IMR-90 (cell line): ENCODE data around the gene RAB37. TPM values are rescaled to one million over a fixed set of nuclear protein-coding genes. Genes with fewer than 3 reads are reported as not detected.

Experiments
- ATAC-seq: fragments of 200-7000 bp; cut with Tn5 transposase; 2 replicates; pipeline ENCODE4 v1.9.1; 2020; ENCODE audit warnings: low read depth, mild to moderate bottlenecking, moderate library complexity
- BruUV-seq: library from RNA; stranded (reverse); fragments of 400-500 nt; replicated peaks from 2 replicates; lab custom pipeline; 2021; lab: Mats Ljungman, UMichigan
- CTCF ChIA-PET: fragments of 300-600 bp; formaldehyde crosslinking; extraction: SDS; loops from one replicate; lab custom pipeline; 2021; ENCODE audit warnings: antibody characterized with exemption; lab: Yijun Ruan, JAX
- POLR2A ChIA-PET: fragments of 300-600 bp; sonication (Branson Sonifier 250); formaldehyde crosslinking; loops from one replicate; lab custom pipeline; 2022; ENCODE audit warnings: antibody characterized with exemption; ENCODE audit not compliant: unreplicated experiment; lab: Charles Lee
- DNase-seq: peaks from one replicate; pipeline ENCODE4 v3.0.0; 2013
- H2AFZ ChIP-seq: replicated peaks from 2 replicates; pipeline ENCODE3; 2013; ENCODE audit warnings: low read length, mild to moderate bottlenecking; ENCODE audit not compliant: poor library complexity
- H2AK5ac ChIP-seq: 2 replicates; pipeline ENCODE4 v1.6.1; 2013; ENCODE audit warnings: low read depth, low read length, inconsistent platforms
- H2AK9ac ChIP-seq: replicated peaks from 2 replicates; pipeline ENCODE3; 2013; ENCODE audit warnings: mild to moderate bottlenecking, low read depth, low read length, moderate library complexity; ENCODE audit not compliant: poor library complexity
- H2BK120ac ChIP-seq: 2 replicates; pipeline ENCODE4 v1.6.1; 2013; ENCODE audit warnings: low read depth, low read length, inconsistent platforms
- H2BK15ac ChIP-seq: 3 replicates; pipeline ENCODE4 v1.6.1; 2013; ENCODE audit warnings: low read depth, low read length, inconsistent platforms
- H2BK20ac ChIP-seq: 2 replicates; pipeline ENCODE4 v1.6.1; 2013; ENCODE audit warnings: low read depth, mild to moderate bottlenecking, inconsistent platforms, low read length, moderate library complexity
- H2BK5ac ChIP-seq: 2 replicates; pipeline ENCODE4 v1.6.1; 2013; ENCODE audit warnings: mild to moderate bottlenecking, low read depth, low read length, inconsistent platforms; ENCODE audit not compliant: poor library complexity, severe bottlenecking
- H3K14ac ChIP-seq: replicated peaks from 2 replicates; pipeline ENCODE4 v1.6.1; 2013; ENCODE audit warnings: low read depth, low read length, inconsistent platforms
- H3K18ac ChIP-seq: 2 replicates; pipeline ENCODE4 v1.6.1; 2013; ENCODE audit warnings: low read depth, low read length, control low read depth
- H3K23ac ChIP-seq: 2 replicates; pipeline ENCODE4 v1.6.1; 2013; ENCODE audit warnings: low read depth, low read length, inconsistent platforms
- H3K27ac ChIP-seq: 2 replicates; pipeline ENCODE4 v1.5.1; 2013; ENCODE audit warnings: mild to moderate bottlenecking, control low read depth, low read length; ENCODE audit not compliant: insufficient read depth
- H3K27me3 ChIP-seq: 2 replicates; pipeline ENCODE4 v1.6.1; 2013; ENCODE audit warnings: low read length; ENCODE audit not compliant: control insufficient read depth, insufficient read depth
- H3K36me3 ChIP-seq: 2 replicates; pipeline ENCODE4 v1.6.1; 2013; ENCODE audit warnings: low read length, mixed read lengths; ENCODE audit not compliant: control insufficient read depth, insufficient read depth
- H3K4ac ChIP-seq: 2 replicates; pipeline ENCODE4 v1.6.1; 2013; ENCODE audit warnings: low read depth, low read length, inconsistent platforms
- H3K4me1 ChIP-seq: 2 replicates; pipeline ENCODE4 v1.6.1; 2013; ENCODE audit warnings: low read length, mixed read lengths; ENCODE audit not compliant: control insufficient read depth, insufficient read depth
- H3K4me2 ChIP-seq: 2 replicates; pipeline ENCODE4 v1.6.1; 2013; ENCODE audit warnings: low read depth, mild to moderate bottlenecking, control low read depth, low read length, moderate library complexity
- H3K4me3 ChIP-seq: 2 replicates; pipeline ENCODE4 v1.5.1; 2013; ENCODE audit warnings: low read depth, mild to moderate bottlenecking, control low read depth, low read length, moderate library complexity; ENCODE audit not compliant: insufficient read depth
- H3K56ac ChIP-seq: 2 replicates; pipeline ENCODE4 v1.6.1; 2013; ENCODE audit warnings: low read length, inconsistent platforms; ENCODE audit not compliant: insufficient read depth; ENCODE audit errors: extremely low read depth
- H3K79me1 ChIP-seq, 2 experiments: 2 replicates each; pipeline ENCODE4 v1.6.1; 2013; ENCODE audit warnings: low read length in 2 of 2, inconsistent platforms in 1 of 2, low read depth in 1 of 2
- H3K9ac ChIP-seq: 2 replicates; pipeline ENCODE4 v1.6.1; 2013; ENCODE audit warnings: low read depth, low read length, control low read depth
- H3K9me1 ChIP-seq: 2 replicates; pipeline ENCODE4 v1.6.1; 2013; ENCODE audit warnings: low read length, inconsistent platforms; ENCODE audit not compliant: insufficient read depth
- H3K9me3 ChIP-seq: 2 replicates; pipeline ENCODE4 v1.6.1; 2013; ENCODE audit warnings: low read length; ENCODE audit not compliant: control insufficient read depth, insufficient read depth
- H4K20me1 ChIP-seq: 2 replicates; pipeline ENCODE4 v1.6.1; 2013; ENCODE audit warnings: low read length, inconsistent platforms; ENCODE audit not compliant: insufficient read depth
- H4K5ac ChIP-seq: 2 replicates; pipeline ENCODE4 v1.6.1; 2013; ENCODE audit warnings: mild to moderate bottlenecking, low read depth, low read length, control low read depth
- H4K8ac ChIP-seq, 2 experiments: 2 replicates each; pipeline ENCODE4 v1.6.1; 2013; ENCODE audit warnings: low read depth in 2 of 2, low read length in 2 of 2, control low read depth in 1 of 2, inconsistent platforms in 1 of 2
- H4K91ac ChIP-seq: 2 replicates; pipeline ENCODE4 v1.6.1; 2013; ENCODE audit warnings: low read depth, low read length, inconsistent platforms; ENCODE audit not compliant: insufficient read depth
- BHLHE40 ChIP-seq: fragments of 150-350 bp; IDR thresholded peaks from 2 replicates; pipeline ENCODE4 v1.6.1; 2016; ENCODE audit warnings: mild to moderate bottlenecking, low read depth, low read length
- CEBPB ChIP-seq: IDR thresholded peaks from 2 replicates; pipeline ENCODE4 v1.6.1; 2012; ENCODE audit warnings: low read depth, low read length, improper control_type of control experiment
- CHD1 ChIP-seq: IDR thresholded peaks from 2 replicates; pipeline ENCODE4 v1.6.1; 2012; ENCODE audit warnings: low read depth, low read length, improper control_type of control experiment
- FOS ChIP-seq: fragments of 150-350 bp; IDR thresholded peaks from 2 replicates; pipeline ENCODE4 v1.6.1; 2016; ENCODE audit warnings: low read depth, low read length
- MAFK ChIP-seq: IDR thresholded peaks from 2 replicates; pipeline ENCODE4 v1.6.1; 2012; ENCODE audit warnings: low read depth, low read length, improper control_type of control experiment
- MAZ ChIP-seq: IDR thresholded peaks from 2 replicates; pipeline ENCODE4 v1.6.1; 2012; ENCODE audit warnings: low read depth, mild to moderate bottlenecking, low read length, improper control_type of control experiment, moderate library complexity, borderline replicate concordance
- MXI1 ChIP-seq: IDR thresholded peaks from 2 replicates; pipeline ENCODE4 v1.6.1; 2012; ENCODE audit warnings: low read depth, mild to moderate bottlenecking, low read length, moderate library complexity, borderline replicate concordance
- NFE2L2 ChIP-seq: fragments of 150-350 bp; IDR thresholded peaks from 2 replicates; pipeline ENCODE4 v1.6.1; 2016; ENCODE audit warnings: low read depth, mild to moderate bottlenecking, low read length
- POLR2A ChIP-seq: IDR thresholded peaks from 2 replicates; pipeline ENCODE4 v1.6.1; 2012; ENCODE audit warnings: mild to moderate bottlenecking, low read depth, low read length
- RAD21 ChIP-seq: IDR thresholded peaks from 2 replicates; pipeline ENCODE4 v1.6.1; 2012; ENCODE audit warnings: low read length, improper control_type of control experiment
- RCOR1 ChIP-seq: IDR thresholded peaks from 2 replicates; pipeline ENCODE4 v1.6.1; 2012; ENCODE audit warnings: mild to moderate bottlenecking, low read length, improper control_type of control experiment; ENCODE audit not compliant: insufficient replicate concordance
- RFX5 ChIP-seq: IDR thresholded peaks from 2 replicates; pipeline ENCODE4 v1.8.0; 2012; ENCODE audit warnings: low read depth, mild to moderate bottlenecking, low read length, moderate library complexity
- SMC3 ChIP-seq: fragments of 150-350 bp; IDR thresholded peaks from 2 replicates; pipeline ENCODE4 v1.6.1; 2016; ENCODE audit warnings: low read depth, mild to moderate bottlenecking, antibody characterized with exemption, low read length, moderate library complexity
- WGBS, 2 experiments: methylation state at CpG; one replicate each; pipeline versions ENCODE4 v1.1.5 to v1.1.7; 2013; ENCODE audit warnings: missing lambda C conversion rate in 2 of 2; ENCODE audit not compliant: insufficient read length in 1 of 2; ENCODE audit errors: extremely low coverage in 2 of 2; 5-methylcytosine and 5-hydroxymethylcytosine counted together
- dilution Hi-C: fragments of 300-500 bp; cut with HindIII; formaldehyde crosslinking; loops from one replicate; pipeline ENCODE4 v1.14.3; 2018; ENCODE audit warnings: low sequenced_read_pairs; ENCODE audit not compliant: unreplicated experiment
- in situ Hi-C: fragments of 300-500 bp; cut with MboI; formaldehyde crosslinking; loops from 3 replicates; pipeline ENCODE4 v1.14.3; 2019; ENCODE audit warnings: low sequenced_read_pairs, inconsistent platforms, mixed read lengths
- intact Hi-C: fragments of 100-400 bp; cut with micrococcal nuclease; formaldehyde crosslinking; loops from 2 replicates; pipeline ENCODE4 v1.10.0; 2022
- polyA plus RNA-seq, 3 experiments: library from polyadenylated mRNA; depleted of rRNA; stranded (reverse); fragments of >200 nt; gene quantifications; 2 replicates each; pipeline ENCODE4 v1.2.3, GENCODE V29; 2012; ENCODE audit warnings: low replicate concordance in 1 of 3
- total RNA-seq: library from RNA; depleted of rRNA; stranded (reverse); fragments of >200 nt; gene quantifications from 2 replicates; pipeline ENCODE4 v1.2.3, GENCODE V29; 2012
- TF ChIP-seq, protein P1 (sequence below): fragments of 150-350 bp; IDR thresholded peaks from 2 replicates; pipeline ENCODE4 v1.6.1; 2017; ENCODE audit warnings: mild to moderate bottlenecking, antibody characterized with exemption, low read length, low read depth
- TF ChIP-seq, protein P2 (sequence below): fragments of 150-350 bp; IDR thresholded peaks from 2 replicates; pipeline ENCODE4 v1.6.1; 2016; ENCODE audit warnings: low read depth, mild to moderate bottlenecking, low read length, moderate library complexity, borderline replicate concordance
- TF ChIP-seq, protein P3 (sequence below): conservative IDR thresholded peaks from 2 replicates; pipeline ENCODE4 v1.5.1; 2012; ENCODE audit warnings: mild to moderate bottlenecking, low read depth, low read length, improper control_type of control experiment

RAB37 gene
- total and polyA plus RNA-seq, 2 of the 4 experiments (the other 2 are of a cell fraction), result 0.19 TPM; not detected in 1

DNA sequence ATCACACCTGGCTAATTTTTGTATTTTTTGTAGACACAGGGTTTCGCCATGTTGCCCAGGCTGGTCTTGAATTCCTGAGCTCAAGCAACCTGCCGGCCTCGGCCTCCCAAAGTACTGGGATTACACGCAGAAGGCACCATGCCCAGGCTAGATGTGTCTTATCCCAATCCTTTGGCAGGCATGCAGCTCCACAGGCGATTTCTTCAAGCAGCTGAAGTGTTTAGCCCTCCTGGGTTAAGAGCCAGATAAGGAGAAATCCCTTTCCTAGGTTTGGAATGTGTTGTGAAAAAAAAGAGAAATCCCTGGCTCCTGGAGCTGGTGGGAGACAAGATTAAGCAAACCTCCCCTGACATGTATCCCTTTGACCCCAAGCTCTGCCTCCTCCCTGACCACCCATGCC lies 9.3 kb downstream of the RAB37 start:
- H2BK15ac ChIP-seq, result no peak overlapping the region
- no peak overlapping the region for H3K56ac ChIP-seq
- H3K18ac ChIP-seq, result no peak overlapping the region
- H4K91ac ChIP-seq, result no peak overlapping the region
- H3K27ac ChIP-seq, result no peak overlapping the region
- no peak overlapping the region for H3K14ac ChIP-seq
- dilution Hi-C loops (no loop called here), intact Hi-C loops (loop anchor here (5.0 kb wide), 1 partner anchor 96 kb away; no protein-coding TSS in a partner anchor), in situ Hi-C loops (loop anchor here (10.0 kb wide), 1 partner anchor 208 kb away; no protein-coding TSS in a partner anchor)
- no peak overlapping the region for H4K8ac ChIP-seq
- no peak overlapping the region for H2BK5ac ChIP-seq
- no peaks in the 10 kb centered on the region for H3K36me3 ChIP-seq
- H2AK5ac ChIP-seq, result no peak overlapping the region
- POLR2A ChIA-PET, result no interaction called here
- H3K9me1 ChIP-seq, result peaks cover 3% of the 10 kb centered on the region; the same call in 1 of the 2 replicates
- no peak overlapping the region for H3K4me2 ChIP-seq
- no peak overlapping the region for H3K4ac ChIP-seq
- no peak overlapping the region for H3K23ac ChIP-seq
- H3K79me1 ChIP-seq, result peaks cover 3 to 11% of the 10 kb centered on the region in 2 experiments; a peak in 1 of 4 replicates
- no peaks in the 10 kb centered on the region; the same call in 1 of the 2 replicates for H3K27me3 ChIP-seq
- H3K4me3 ChIP-seq, result no peak overlapping the region
- CTCF ChIA-PET, result interaction anchor here (0.8 to 1.9 kb wide), 4 partner anchors 25 to 117 kb away, joined by 3 to 5 read pairs (median 4); partner anchors contain the start of gene NAT9
- 83% methylated on average over 3 of the region's 5 CpGs; no CpG with 5 or more reads in 1 of the 2 experiments for WGBS, 2 experiments
- ATAC-seq (no peak), DNase-seq (no peak)
- H2BK20ac ChIP-seq, result no peak overlapping the region
- H3K9ac ChIP-seq, result no peak overlapping the region
- no peak overlapping the region for H2BK120ac ChIP-seq
- no peak overlapping the region for H4K5ac ChIP-seq
- H2AK9ac ChIP-seq, result peak overlapping the region; percentile 55
- no TSS peak for BruUV-seq
- peaks cover 11% of the 10 kb centered on the region; the same call in 1 of the 2 replicates for H3K4me1 ChIP-seq
- TF ChIP-seq BHLHE40 (no peak), SMC3 (no peak), MAFK (no peak), CHD1 (no peak), MAZ (no peak), FOS (no peak), POLR2A (no peak), NFE2L2 (no peak), RCOR1 (no peak), RAD21 (no peak), MXI1 (no peak), RFX5 (no peak), CEBPB (no peak)
- TF ChIP-seq, protein P1, sequence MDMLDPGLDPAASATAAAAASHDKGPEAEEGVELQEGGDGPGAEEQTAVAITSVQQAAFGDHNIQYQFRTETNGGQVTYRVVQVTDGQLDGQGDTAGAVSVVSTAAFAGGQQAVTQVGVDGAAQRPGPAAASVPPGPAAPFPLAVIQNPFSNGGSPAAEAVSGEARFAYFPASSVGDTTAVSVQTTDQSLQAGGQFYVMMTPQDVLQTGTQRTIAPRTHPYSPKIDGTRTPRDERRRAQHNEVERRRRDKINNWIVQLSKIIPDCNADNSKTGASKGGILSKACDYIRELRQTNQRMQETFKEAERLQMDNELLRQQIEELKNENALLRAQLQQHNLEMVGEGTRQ, result no peak
- TF ChIP-seq, protein P2, sequence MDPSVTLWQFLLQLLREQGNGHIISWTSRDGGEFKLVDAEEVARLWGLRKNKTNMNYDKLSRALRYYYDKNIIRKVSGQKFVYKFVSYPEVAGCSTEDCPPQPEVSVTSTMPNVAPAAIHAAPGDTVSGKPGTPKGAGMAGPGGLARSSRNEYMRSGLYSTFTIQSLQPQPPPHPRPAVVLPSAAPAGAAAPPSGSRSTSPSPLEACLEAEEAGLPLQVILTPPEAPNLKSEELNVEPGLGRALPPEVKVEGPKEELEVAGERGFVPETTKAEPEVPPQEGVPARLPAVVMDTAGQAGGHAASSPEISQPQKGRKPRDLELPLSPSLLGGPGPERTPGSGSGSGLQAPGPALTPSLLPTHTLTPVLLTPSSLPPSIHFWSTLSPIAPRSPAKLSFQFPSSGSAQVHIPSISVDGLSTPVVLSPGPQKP, result no peak
- TF ChIP-seq, protein P3, sequence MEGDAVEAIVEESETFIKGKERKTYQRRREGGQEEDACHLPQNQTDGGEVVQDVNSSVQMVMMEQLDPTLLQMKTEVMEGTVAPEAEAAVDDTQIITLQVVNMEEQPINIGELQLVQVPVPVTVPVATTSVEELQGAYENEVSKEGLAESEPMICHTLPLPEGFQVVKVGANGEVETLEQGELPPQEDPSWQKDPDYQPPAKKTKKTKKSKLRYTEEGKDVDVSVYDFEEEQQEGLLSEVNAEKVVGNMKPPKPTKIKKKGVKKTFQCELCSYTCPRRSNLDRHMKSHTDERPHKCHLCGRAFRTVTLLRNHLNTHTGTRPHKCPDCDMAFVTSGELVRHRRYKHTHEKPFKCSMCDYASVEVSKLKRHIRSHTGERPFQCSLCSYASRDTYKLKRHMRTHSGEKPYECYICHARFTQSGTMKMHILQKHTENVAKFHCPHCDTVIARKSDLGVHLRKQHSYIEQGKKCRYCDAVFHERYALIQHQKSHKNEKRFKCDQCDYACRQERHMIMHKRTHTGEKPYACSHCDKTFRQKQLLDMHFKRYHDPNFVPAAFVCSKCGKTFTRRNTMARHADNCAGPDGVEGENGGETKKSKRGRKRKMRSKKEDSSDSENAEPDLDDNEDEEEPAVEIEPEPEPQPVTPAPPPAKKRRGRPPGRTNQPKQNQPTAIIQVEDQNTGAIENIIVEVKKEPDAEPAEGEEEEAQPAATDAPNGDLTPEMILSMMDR, result no peak
- H4K20me1 ChIP-seq, result peaks cover 4% of the 10 kb centered on the region; the same call in 1 of the 2 replicates
- H2AFZ ChIP-seq, result no peak overlapping the region
- H3K9me3 ChIP-seq, result no peaks in the 10 kb centered on the region
